Left ventricle myocardium inferior (tissue), 1 donor: ENCODE data around the gene STEAP2. TPM values are rescaled to one million over a fixed set of nuclear protein-coding genes. Genes with fewer than 3 reads are reported as not detected.
"Not testable (repeated sequence)": the region's sequence is repeated elsewhere in the genome, so short reads cannot be mapped to it uniquely, and the experiment has no call there.

Source experiments
- DNase-seq: peaks from one replicate; pipeline ENCODE4 v3.0.0-alpha.2; 2020
- H3K27ac ChIP-seq: fragments of 200-600 bp; replicated peaks from 2 replicates; pipeline ENCODE4 v1.8.0; 2021
- H3K27me3 ChIP-seq: fragments of 200-600 bp; 2 replicates; pipeline ENCODE4 v1.8.0; 2021; ENCODE audit warnings: low read depth
- H3K36me3 ChIP-seq: fragments of 200-600 bp; 2 replicates; pipeline ENCODE4 v1.8.0; 2021
- H3K4me1 ChIP-seq: fragments of 200-600 bp; 2 replicates; pipeline ENCODE4 v1.8.0; 2021
- H3K4me3 ChIP-seq: fragments of 200-600 bp; 2 replicates; pipeline ENCODE4 v1.8.0; 2021; ENCODE audit warnings: mild to moderate bottlenecking, moderate library complexity
- H3K9me3 ChIP-seq: fragments of 200-600 bp; replicated peaks from 2 replicates; pipeline ENCODE4 v1.8.0; 2021
- CTCF ChIP-seq: fragments of 200-600 bp; IDR thresholded peaks from 2 replicates; pipeline ENCODE4 v1.8.0; 2021; ENCODE audit warnings: antibody characterized with exemption, mild to moderate bottlenecking, borderline replicate concordance
- intact Hi-C: fragments of 100-400 bp; cut with micrococcal nuclease; formaldehyde crosslinking; loops from one replicate; pipeline ENCODE4 v1.11.0; 2022
- total RNA-seq: library from RNA; stranded (reverse); fragmentation: NEBNext Ultra II Directional; extraction: Animal tissue kit (Norgen Biotek cat#: 25700); gene quantifications from one replicate; pipeline ENCODE4 v1.2.1, GENCODE V29; 2021
- donor health status: DM: no; HTN: yes; CAD: no; lungs with severe emphysema.

Gene STEAP2
- total RNA-seq, 1 donor from 2014 or later: 6.1 TPM

- Histone ChIP-seq H3K9me3 (no peaks in the 10 kb centered on the region), H3K4me3 (peak overlapping the region; percentile 96), H3K27ac (no peak overlapping the region), H3K27me3 (no peaks in the 10 kb centered on the region), H3K36me3 (no peaks in the 10 kb centered on the region), H3K4me1 (peaks cover 31% of the 10 kb centered on the region)
- no peak for TF ChIP-seq CTCF
- DNase-seq: no peak
- intact Hi-C loops: no loop called here
Measured at GRCh38 chr7:90246171-90246570, 34.6 kb downstream of the STEAP2 start.

GRCh38 chr7:90248706-90249105, 37.2 kb downstream of the STEAP2 start:
- DNase-seq: no peak
- Histone ChIP-seq H3K4me1 (peaks cover 33% of the 10 kb centered on the region), H3K9me3 (no peaks in the 10 kb centered on the region), H3K27ac (no peak overlapping the region), H3K36me3 (no peaks in the 10 kb centered on the region), H3K4me3 (no peak overlapping the region), H3K27me3 (no peaks in the 10 kb centered on the region)
- no peak for TF ChIP-seq CTCF
- intact Hi-C loops: no loop called here

GRCh38 chr7:90250601-90251303, 39.2 kb downstream of the STEAP2 start:
- no peak overlapping the region for H3K27ac ChIP-seq
- no peak overlapping the region for H3K4me3 ChIP-seq
- H3K9me3 ChIP-seq: no peaks in the 10 kb centered on the region
- peaks cover 17% of the 10 kb centered on the region for H3K4me1 ChIP-seq
- H3K36me3 ChIP-seq: no peaks in the 10 kb centered on the region
- DNase-seq: no peak
- TF ChIP-seq CTCF: no peak
- intact Hi-C loops: no loop called here
- no peaks in the 10 kb centered on the region for H3K27me3 ChIP-seq

GRCh38 chr7:90251304-90251635, 39.7 kb downstream of the STEAP2 start:
- peaks cover 12% of the 10 kb centered on the region for H3K4me1 ChIP-seq
- H3K27me3 ChIP-seq: no peaks in the 10 kb centered on the region
- no peak for DNase-seq
- H3K9me3 ChIP-seq: peaks cover 4% of the 10 kb centered on the region
- H3K4me3 ChIP-seq: no peak overlapping the region
- H3K36me3 ChIP-seq: no peaks in the 10 kb centered on the region
- no peak overlapping the region for H3K27ac ChIP-seq
- no peak for TF ChIP-seq CTCF
- intact Hi-C loops: no loop called here

GRCh38 chr7:90256011-90256410, 44.5 kb downstream of the STEAP2 start:
- H3K9me3 ChIP-seq, intact Hi-C loops, H3K4me1 ChIP-seq, H3K4me3 ChIP-seq, H3K27ac ChIP-seq, H3K27me3 ChIP-seq, H3K36me3 ChIP-seq, DNase-seq: not testable (repeated sequence)

- TF ChIP-seq CTCF: no peak
- Histone ChIP-seq H3K4me3 (no peak overlapping the region), H3K4me1 (no peaks in the 10 kb centered on the region), H3K36me3 (no peaks in the 10 kb centered on the region), H3K9me3 (peaks cover 4% of the 10 kb centered on the region), H3K27ac (no peak overlapping the region), H3K27me3 (no peaks in the 10 kb centered on the region)
- intact Hi-C loops: no loop called here
- DNase-seq: no peak
Measured at GRCh38 chr7:90256778-90257177, 45.2 kb downstream of the STEAP2 start.
